Lower leg skin (tissue), 3 donors: ENCODE results near the gene TMEM217.

Experiments used
- CTCF ChIP-seq, 3 donors: fragments of 450-650 bp; IDR thresholded peaks; one replicate each; pipeline ENCODE4 v1.5.1; 2016; ENCODE audit warnings: antibody characterized with exemption in 3 of 3, mild to moderate bottlenecking in 3 of 3, moderate library complexity in 2 of 3
- POLR2A ChIP-seq, 2 donors: fragments of 450-650 bp; IDR thresholded peaks; one replicate each; pipeline ENCODE4 v1.6.1; 2016 to 2017; ENCODE audit warnings: antibody characterized with exemption in 2 of 2, mild to moderate bottlenecking in 1 of 2, moderate library complexity in 1 of 2

GRCh38 chr6:37233541-37233940, 24.4 kb downstream of the TMEM217 start:
- TF ChIP-seq CTCF (IDR thresholded peaks at IDR 0.05) (no peak), POLR2A (IDR thresholded peaks at IDR 0.05) (no peak)
